HCT116 (cell line): ENCODE data around the gene SLC18A2. TPM values are rescaled to one million over a fixed set of nuclear protein-coding genes. Genes with fewer than 3 reads are reported as not detected.

Experiments used
- ATAC-seq: fragments of 200-7000 bp; cut with Tn5 transposase; 2 replicates; pipeline ENCODE4 v1.9.1; 2020; ENCODE audit warnings: mild to moderate bottlenecking, moderate library complexity
- BruUV-seq: library from RNA; stranded (reverse); fragments of 400-500 nt; replicated peaks from 2 replicates; lab custom pipeline; 2021; lab: Mats Ljungman, UMichigan
- CTCF ChIA-PET: fragments of 300-600 bp; sonication (Branson Sonifier 250); formaldehyde crosslinking; loops from one replicate; lab custom pipeline; 2021; ENCODE audit warnings: antibody characterized with exemption; lab: Charles Lee
- POLR2A ChIA-PET: fragments of 300-600, 350-600 bp; sonication (Branson Sonifier 250); formaldehyde crosslinking; loops from one replicate; lab custom pipeline; 2021; ENCODE audit warnings: antibody characterized with exemption; lab: Charles Lee
- RAD21 ChIA-PET, 2 experiments: fragments of 300-600 bp; sonication (Branson Sonifier 250); formaldehyde crosslinking; loops; one replicate each; lab custom pipeline; 2023; ENCODE audit warnings: low total read pairs in 2 of 2; ENCODE audit not compliant: uncharacterized antibody in 2 of 2, unreplicated experiment in 2 of 2, low non-redundant PET in 1 of 2; lab: Charles Lee
- DNase-seq: peaks from one replicate; pipeline ENCODE4 v3.0.0-alpha.2; 2010; ENCODE audit warnings: low read depth, low spot score
- H2AFZ ChIP-seq: fragments of 200-600 bp; shearing (Covaris generic), sonication (generic); 2 replicates; pipeline ENCODE4 v1.6.1; 2017; ENCODE audit warnings: low read depth, mixed run types, mixed read lengths, antibody characterized with exemption, low read length; ENCODE audit not compliant: poor library complexity, severe bottlenecking
- H3K27ac ChIP-seq: 2 replicates; pipeline ENCODE4 v1.5.1; 2012; ENCODE audit warnings: low read depth, low read length
- H3K27me3 ChIP-seq: fragments of 200-600 bp; sonication (generic); 2 replicates; pipeline ENCODE4 v1.6.1; 2016; ENCODE audit warnings: mixed run types, low read length, mixed read lengths; ENCODE audit not compliant: insufficient read depth
- H3K36me3 ChIP-seq, 2 experiments: fragments of 200-500 bp in 1 of 2; fragments of 200-600 bp in 1 of 2; sonication (Bioruptor generic) in 1 of 2; sonication (generic) in 1 of 2; 2 replicates each; pipeline versions ENCODE4 v1.5.1 to v1.6.1; 2014 to 2016; ENCODE audit warnings: low read length in 2 of 2, inconsistent platforms in 1 of 2, mixed read lengths in 1 of 2, mixed run types in 1 of 2; ENCODE audit not compliant: insufficient read depth in 2 of 2, control insufficient read depth in 1 of 2
- H3K4me1 ChIP-seq, 2 experiments: fragments of 200-600 bp in 1 of 2; sonication (generic) in 1 of 2; 2 replicates each; pipeline versions ENCODE4 v1.5.1 to v1.6.1; 2012 to 2017; ENCODE audit warnings: low read length in 2 of 2, inconsistent platforms in 1 of 2, mild to moderate bottlenecking in 1 of 2, mixed read lengths in 1 of 2, mixed run types in 1 of 2, moderate library complexity in 1 of 2; ENCODE audit not compliant: insufficient read depth in 2 of 2, control insufficient read depth in 1 of 2
- H3K4me2 ChIP-seq: fragments of 200-600 bp; sonication (generic); 2 replicates; pipeline ENCODE4 v1.6.1; 2017; ENCODE audit warnings: mixed run types, low read length, mixed read lengths
- H3K4me3 ChIP-seq, 2 experiments: fragments of 200-600 bp in 1 of 2; sonication (generic) in 1 of 2; replicated peaks in 1 of 2; 2 replicates each; pipeline ENCODE4 v1.5.1; 2011 to 2016; ENCODE audit warnings: low read length in 2 of 2, control low read depth in 1 of 2, low read depth in 1 of 2, mild to moderate bottlenecking in 1 of 2, mixed read lengths in 1 of 2, mixed run types in 1 of 2
- H3K79me2 ChIP-seq: fragments of 200-600 bp; sonication (generic); 2 replicates; pipeline ENCODE4 v1.6.1; 2017; ENCODE audit warnings: mild to moderate bottlenecking, mixed run types, low read length, moderate library complexity, mixed read lengths; ENCODE audit not compliant: insufficient read depth
- H3K9ac ChIP-seq: fragments of 200-600 bp; sonication (generic); 2 replicates; pipeline ENCODE4 v1.6.1; 2016; ENCODE audit warnings: low read length, mixed read lengths
- H3K9me2 ChIP-seq: fragments of 200-600 bp; sonication (generic), shearing (Covaris generic); 2 replicates; pipeline ENCODE4 v1.6.1; 2017; ENCODE audit warnings: mixed run types, mild to moderate bottlenecking, moderate library complexity; ENCODE audit not compliant: insufficient read depth
- H3K9me3 ChIP-seq, 2 experiments: fragments of 200-500 bp in 1 of 2; fragments of 200-600 bp in 1 of 2; sonication (Bioruptor generic) in 1 of 2; sonication (generic) in 1 of 2; 2 replicates each; pipeline ENCODE4 v1.6.1; 2014 to 2017; ENCODE audit warnings: low read length in 2 of 2, mixed read lengths in 2 of 2, inconsistent platforms in 1 of 2, low read depth in 1 of 2, mild to moderate bottlenecking in 1 of 2, mixed run types in 1 of 2, moderate library complexity in 1 of 2; ENCODE audit not compliant: control insufficient read depth in 1 of 2, insufficient read depth in 1 of 2
- H4K20me1 ChIP-seq: fragments of 200-600 bp; sonication (generic), shearing (Covaris generic); 2 replicates; pipeline ENCODE4 v1.6.1; 2017; ENCODE audit warnings: mixed run types, mild to moderate bottlenecking, moderate library complexity; ENCODE audit not compliant: insufficient read depth
- CEBPB ChIP-seq: IDR thresholded peaks from 2 replicates; pipeline ENCODE4 v1.6.1; 2012; ENCODE audit warnings: low read depth
- CTCF ChIP-seq, 3 experiments: fragments of 200-600 bp in 1 of 3; sonication (generic) in 1 of 3; IDR thresholded peaks in 2 of 3; conservative IDR thresholded peaks in 1 of 3; 2 replicates each; pipeline ENCODE4 v1.5.1; 2012 to 2017; ENCODE audit warnings: low read depth in 2 of 3, low read length in 2 of 3, antibody characterized with exemption in 1 of 3, borderline replicate concordance in 1 of 3, control low read depth in 1 of 3, mild to moderate bottlenecking in 1 of 3, mixed read lengths in 1 of 3, mixed run types in 1 of 3, moderate library complexity in 1 of 3; ENCODE audit not compliant: insufficient read depth in 1 of 3
- EGR1 ChIP-seq: IDR thresholded peaks from 2 replicates; pipeline ENCODE4 v1.6.1; 2012; ENCODE audit warnings: low read depth
- ELF1 ChIP-seq: IDR thresholded peaks from 2 replicates; pipeline ENCODE4 v1.6.1; 2012; ENCODE audit warnings: low read depth, borderline replicate concordance
- EZH2 ChIP-seq: fragments of 200-600 bp; sonication (generic); IDR thresholded peaks from 2 replicates; pipeline ENCODE4 v1.6.1; 2017; ENCODE audit warnings: antibody characterized with exemption, mixed run types
- EZH2phosphoT487 ChIP-seq: fragments of 200-600 bp; IDR thresholded peaks from 2 replicates; pipeline ENCODE4 v1.6.1; 2018; ENCODE audit warnings: antibody characterized with exemption, borderline replicate concordance
- FOSL1 ChIP-seq: IDR thresholded peaks from 2 replicates; pipeline ENCODE4 v1.6.1; 2012; ENCODE audit warnings: low read depth
- JUND ChIP-seq: IDR thresholded peaks from 2 replicates; pipeline ENCODE4 v1.6.1; 2012
- RAD21 ChIP-seq: IDR thresholded peaks from 2 replicates; pipeline ENCODE4 v1.6.1; 2012; ENCODE audit warnings: low read depth, mild to moderate bottlenecking
- REST ChIP-seq: IDR thresholded peaks from 2 replicates; pipeline ENCODE4 v1.6.1; 2012; ENCODE audit warnings: low read depth
- SIN3A ChIP-seq: IDR thresholded peaks from 2 replicates; pipeline ENCODE4 v1.6.1; 2012; ENCODE audit warnings: low read depth
- SRF ChIP-seq: IDR thresholded peaks from 2 replicates; pipeline ENCODE4 v1.6.1; 2012; ENCODE audit warnings: low read depth
- TCF7L2 ChIP-seq: IDR thresholded peaks from 2 replicates; pipeline ENCODE4 v1.7.0; 2011; ENCODE audit warnings: borderline replicate concordance, inconsistent platforms; ENCODE audit not compliant: insufficient read depth, insufficient read length; ENCODE audit errors: extremely low read depth
- YY1 ChIP-seq: IDR thresholded peaks from 2 replicates; pipeline ENCODE4 v1.6.1; 2011; ENCODE audit warnings: low read length, low read depth, moderate library complexity, mild to moderate bottlenecking; ENCODE audit not compliant: insufficient replicate concordance; ENCODE audit errors: extremely low read depth
- ZFX ChIP-seq: fragments of 450-650 bp; IDR thresholded peaks from 2 replicates; pipeline ENCODE4 v1.6.1; 2017
- intact Hi-C: fragments of 100-400 bp; cut with micrococcal nuclease; formaldehyde crosslinking; loops from 2 replicates; pipeline ENCODE4 v1.10.0; 2022
- total RNA-seq: library from RNA; stranded (reverse); gene quantifications from one replicate; pipeline ENCODE4 v1.2.1, GENCODE V29; 2021; ENCODE audit not compliant: unreplicated experiment
- TF ChIP-seq, protein P1 (sequence below): IDR thresholded peaks from 2 replicates; pipeline ENCODE4 v1.6.1; 2012

The SLC18A2 gene
- total RNA-seq, 1 experiment from 2014 or later = not detected

DNA sequence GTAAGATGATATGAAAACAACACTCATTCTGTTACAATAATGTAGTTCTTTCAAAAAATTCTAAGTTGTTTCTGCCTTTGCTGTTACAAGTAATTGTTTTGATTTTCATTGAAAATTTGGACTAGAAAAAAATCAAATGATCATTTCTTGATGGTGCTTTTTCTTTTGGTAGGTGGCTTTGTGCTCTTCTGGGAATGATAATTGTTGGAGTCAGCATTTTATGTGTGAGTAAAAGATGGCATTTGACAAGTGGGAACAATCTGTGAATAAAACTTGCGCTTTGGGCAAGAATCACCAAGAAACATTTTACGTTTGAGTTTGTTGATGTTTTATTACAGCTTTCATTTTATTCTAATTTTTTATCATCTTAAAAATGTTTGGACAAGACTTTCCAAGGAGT, 25.9 kb downstream of the SLC18A2 start (continued):
- TF ChIP-seq CTCF (IDR thresholded peaks at IDR 0.05 in 2 of 3, conservative IDR thresholded peaks at IDR 0.05 in 1 of 3; ENCODE audit: borderline replicate concordance in 1 of 3, insufficient read depth in 1 of 3, low read depth in 2 of 3, low read length in 2 of 3) (no peak), JUND (no peak), YY1 (no peak), SIN3A (no peak), ZFX (no peak)

- TF ChIP-seq RAD21 (no peak), REST (no peak), SRF (no peak), FOSL1 (no peak), EZH2phosphoT487 (no peak), ELF1 (no peak), EZH2 (no peak), CEBPB (no peak), EGR1 (no peak), TCF7L2 (no peak)
- TF ChIP-seq, protein P1, sequence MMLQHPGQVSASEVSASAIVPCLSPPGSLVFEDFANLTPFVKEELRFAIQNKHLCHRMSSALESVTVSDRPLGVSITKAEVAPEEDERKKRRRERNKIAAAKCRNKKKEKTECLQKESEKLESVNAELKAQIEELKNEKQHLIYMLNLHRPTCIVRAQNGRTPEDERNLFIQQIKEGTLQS = no peak
- H3K9me2 ChIP-seq = no peaks in the 10 kb centered on the region
- no peaks in the 10 kb centered on the region for H3K79me2 ChIP-seq
- H3K4me3 ChIP-seq = no peak overlapping the region
- ChIA-PET POLR2A (no interaction called here), RAD21 (no interaction called here), CTCF (interaction anchor here (1.0 kb wide), 1 partner anchor 10 kb away, joined by 5 read pairs; no protein-coding TSS in a partner anchor)
- H3K27ac ChIP-seq = no peak overlapping the region
- intact Hi-C loops = no loop called here
- ATAC-seq = no peak
- no peaks in the 10 kb centered on the region for H3K27me3 ChIP-seq
- H3K4me2 ChIP-seq = no peak overlapping the region
- peaks cover 17 to 21% of the 10 kb centered on the region in 2 experiments for H3K4me1 ChIP-seq
- BruUV-seq = no TSS peak
- no peak for DNase-seq
- no peaks in the 10 kb centered on the region for H4K20me1 ChIP-seq
- H2AFZ ChIP-seq = no peak overlapping the region
- no peak overlapping the region for H3K9ac ChIP-seq
- H3K36me3 ChIP-seq = no peaks in the 10 kb centered on the region
- no peaks in the 10 kb centered on the region for H3K9me3 ChIP-seq
These were observed 27.3 kb downstream of the SLC18A2 start for GRCh38 chr10:117268258-117268657.
